Activated CD4-positive, alpha-beta T cell treated with anti-CD3 and anti-CD28 coated beads, Interleukin-2, amount 10 ng/mL, durations not matched to agents 24 days and 14 days (primary cell): ENCODE data around the gene POU5F2. TPM values are rescaled to one million over a fixed set of nuclear protein-coding genes. Genes with fewer than 3 reads are reported as not detected.

Experiments
- total RNA-seq: library from RNA; stranded (reverse); gene quantifications from 2 replicates; pipeline ENCODE4 v1.2.3, GENCODE V29; 2022

The POU5F2 gene
- total RNA-seq, 1 donor from 2014 or later: 1.1 TPM

Other genes starting within 250 kb of the POU5F2 start
- gene NR2F1-AS1, start 160.4 kb downstream of the POU5F2 start, total RNA-seq: not detected in 2 replicates
- not detected in 2 replicates for gene NR2F1, start 158.4 kb downstream of the POU5F2 start, total RNA-seq